Measurements from ENCODE around the gene NKD1.

DNA sequence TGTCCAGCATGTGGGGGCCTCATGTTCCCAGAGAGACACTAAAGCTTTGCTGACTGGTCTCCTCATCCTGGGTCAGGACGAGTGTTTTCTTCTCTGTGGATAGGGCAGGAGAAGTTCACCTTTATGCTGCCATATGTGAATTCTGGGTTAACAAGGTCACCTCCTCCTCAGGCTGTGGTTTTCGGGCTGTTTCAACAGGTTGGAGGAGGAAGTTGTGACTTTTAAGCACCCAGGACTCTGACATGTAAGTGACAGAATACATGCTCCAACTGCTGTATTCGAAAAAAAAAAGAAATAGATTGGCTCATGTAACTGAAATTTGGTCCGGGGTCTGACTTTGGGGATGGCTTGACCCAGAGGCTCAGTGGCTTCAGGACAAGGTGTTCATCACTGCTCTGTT is 78.7 kb downstream of the NKD1 start:
- TF ChIP-seq POLR2AphosphoS5 (IDR thresholded peaks at IDR 0.05), result no peak
- TF ChIP-seq, protein P1, sequence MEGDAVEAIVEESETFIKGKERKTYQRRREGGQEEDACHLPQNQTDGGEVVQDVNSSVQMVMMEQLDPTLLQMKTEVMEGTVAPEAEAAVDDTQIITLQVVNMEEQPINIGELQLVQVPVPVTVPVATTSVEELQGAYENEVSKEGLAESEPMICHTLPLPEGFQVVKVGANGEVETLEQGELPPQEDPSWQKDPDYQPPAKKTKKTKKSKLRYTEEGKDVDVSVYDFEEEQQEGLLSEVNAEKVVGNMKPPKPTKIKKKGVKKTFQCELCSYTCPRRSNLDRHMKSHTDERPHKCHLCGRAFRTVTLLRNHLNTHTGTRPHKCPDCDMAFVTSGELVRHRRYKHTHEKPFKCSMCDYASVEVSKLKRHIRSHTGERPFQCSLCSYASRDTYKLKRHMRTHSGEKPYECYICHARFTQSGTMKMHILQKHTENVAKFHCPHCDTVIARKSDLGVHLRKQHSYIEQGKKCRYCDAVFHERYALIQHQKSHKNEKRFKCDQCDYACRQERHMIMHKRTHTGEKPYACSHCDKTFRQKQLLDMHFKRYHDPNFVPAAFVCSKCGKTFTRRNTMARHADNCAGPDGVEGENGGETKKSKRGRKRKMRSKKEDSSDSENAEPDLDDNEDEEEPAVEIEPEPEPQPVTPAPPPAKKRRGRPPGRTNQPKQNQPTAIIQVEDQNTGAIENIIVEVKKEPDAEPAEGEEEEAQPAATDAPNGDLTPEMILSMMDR (IDR thresholded peaks at IDR 0.05), result no peak
